Measurements from ENCODE around the gene WSCD1.
A peak's percentile ranks its signal among the peaks of the same experiment; 100 is the strongest.

The WSCD1 gene

DNA sequence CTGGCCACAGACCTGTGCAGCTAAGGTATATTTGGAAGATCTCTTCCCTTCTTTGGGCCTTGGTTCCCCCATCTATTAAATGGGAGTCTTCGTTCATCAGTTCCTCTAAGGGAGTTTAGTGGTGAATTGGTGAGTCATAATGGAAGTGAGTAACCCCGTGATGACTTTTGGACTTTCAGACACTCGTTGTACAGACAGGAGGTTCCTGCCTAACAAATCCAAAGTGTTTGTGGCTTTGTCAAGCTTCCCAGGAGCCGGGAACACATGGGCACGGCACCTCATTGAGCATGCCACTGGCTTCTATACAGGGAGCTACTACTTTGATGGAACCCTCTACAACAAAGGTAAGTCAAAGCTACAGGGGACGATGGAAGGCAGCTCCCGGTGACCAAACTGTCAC lies 40.4 kb downstream of the WSCD1 start:
- TF ChIP-seq, protein P1, sequence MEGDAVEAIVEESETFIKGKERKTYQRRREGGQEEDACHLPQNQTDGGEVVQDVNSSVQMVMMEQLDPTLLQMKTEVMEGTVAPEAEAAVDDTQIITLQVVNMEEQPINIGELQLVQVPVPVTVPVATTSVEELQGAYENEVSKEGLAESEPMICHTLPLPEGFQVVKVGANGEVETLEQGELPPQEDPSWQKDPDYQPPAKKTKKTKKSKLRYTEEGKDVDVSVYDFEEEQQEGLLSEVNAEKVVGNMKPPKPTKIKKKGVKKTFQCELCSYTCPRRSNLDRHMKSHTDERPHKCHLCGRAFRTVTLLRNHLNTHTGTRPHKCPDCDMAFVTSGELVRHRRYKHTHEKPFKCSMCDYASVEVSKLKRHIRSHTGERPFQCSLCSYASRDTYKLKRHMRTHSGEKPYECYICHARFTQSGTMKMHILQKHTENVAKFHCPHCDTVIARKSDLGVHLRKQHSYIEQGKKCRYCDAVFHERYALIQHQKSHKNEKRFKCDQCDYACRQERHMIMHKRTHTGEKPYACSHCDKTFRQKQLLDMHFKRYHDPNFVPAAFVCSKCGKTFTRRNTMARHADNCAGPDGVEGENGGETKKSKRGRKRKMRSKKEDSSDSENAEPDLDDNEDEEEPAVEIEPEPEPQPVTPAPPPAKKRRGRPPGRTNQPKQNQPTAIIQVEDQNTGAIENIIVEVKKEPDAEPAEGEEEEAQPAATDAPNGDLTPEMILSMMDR (IDR thresholded peaks at IDR 0.05; ENCODE audit: extremely low read depth, missing control alignments): no peak
- peak; percentile 69 for DNase-seq (ENCODE audit: low spot score)

GRCh38 chr17:6120351-6120750 lies 50.2 kb downstream of the WSCD1 start:
- TF ChIP-seq, protein P1 (IDR thresholded peaks at IDR 0.05; ENCODE audit: extremely low read depth, missing control alignments): no peak
- no peak for DNase-seq (ENCODE audit: low spot score)

DNA sequence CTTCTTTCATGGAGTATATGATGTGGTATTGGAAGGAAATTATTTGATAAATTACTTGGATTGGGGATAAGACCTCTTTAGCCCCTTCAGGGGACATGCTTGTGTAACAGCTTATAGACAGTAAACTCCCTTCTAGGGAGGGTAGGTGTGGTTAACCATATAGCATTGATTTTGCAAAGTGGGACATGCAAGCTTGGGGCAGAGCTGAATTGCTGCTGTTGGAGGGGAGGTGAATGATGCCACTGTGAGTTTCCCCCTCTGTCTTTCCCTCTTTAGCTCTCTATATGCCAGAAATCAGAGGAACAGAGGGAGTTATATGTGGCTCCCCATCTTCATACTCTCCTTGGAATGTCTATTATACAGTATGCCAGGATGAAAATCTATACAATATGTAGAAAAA lies 54.7 kb downstream of the WSCD1 start:
- DNase-seq (ENCODE audit: low spot score): no peak
- TF ChIP-seq, protein P1 (IDR thresholded peaks at IDR 0.05; ENCODE audit: extremely low read depth, missing control alignments): no peak

GRCh38 chr17:6126768-6127167 lies 56.6 kb downstream of the WSCD1 start:
- no peak for DNase-seq (ENCODE audit: low spot score)
- TF ChIP-seq, protein P1 (IDR thresholded peaks at IDR 0.05; ENCODE audit: extremely low read depth, missing control alignments): no peak

DNA sequence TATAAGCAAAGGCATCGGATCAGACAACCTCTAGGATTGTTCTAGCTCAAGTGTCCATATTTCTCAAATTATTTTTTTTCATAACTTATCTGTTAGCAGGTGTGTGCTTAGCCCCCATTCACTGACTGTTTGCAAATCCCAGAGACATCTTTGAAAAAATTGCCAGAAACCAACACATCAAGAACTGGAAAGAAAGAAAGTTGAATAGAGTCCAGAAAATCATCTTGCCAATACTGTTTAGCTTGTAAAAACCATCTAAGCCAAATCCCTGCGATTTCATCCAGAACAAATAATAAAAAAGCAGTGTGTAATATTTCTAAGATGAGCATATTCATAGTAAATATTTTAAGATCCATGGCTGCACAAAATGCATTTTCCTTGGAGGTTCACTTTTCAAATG lies 64.5 kb downstream of the WSCD1 start:
- TF ChIP-seq, protein P1 (IDR thresholded peaks at IDR 0.05; ENCODE audit: extremely low read depth, missing control alignments): no peak
- no peak for DNase-seq (ENCODE audit: low spot score)

- TF ChIP-seq, protein P1 (IDR thresholded peaks at IDR 0.05; ENCODE audit: extremely low read depth, missing control alignments): no peak
- no peak for DNase-seq (ENCODE audit: low spot score)
Measured at GRCh38 chr17:6135236-6135635, 65.1 kb downstream of the WSCD1 start.

- TF ChIP-seq, protein P1 (IDR thresholded peaks at IDR 0.05; ENCODE audit: extremely low read depth, missing control alignments): no peak
- no peak for DNase-seq (ENCODE audit: low spot score)
Measured at GRCh38 chr17:6135996-6136395, 65.8 kb downstream of the WSCD1 start.
